ENCODE data around the gene VDAC1.

GRCh38 chr5:133968204-133968980, 36.4 kb downstream of the VDAC1 start, which contains the start of gene C5orf15:
- no peak for TF ChIP-seq EP300 (IDR thresholded peaks at IDR 0.05)
- peak in 2 of 3 experiments; percentile 32 to 34 for TF ChIP-seq CTCF (IDR thresholded peaks at IDR 0.05)
- TF ChIP-seq POLR2AphosphoS5 (IDR thresholded peaks at IDR 0.05): peak; percentile 95 to 98
